OCI-LY7 (cell line): ENCODE results near the gene ANXA7. TPM values are rescaled to one million over a fixed set of nuclear protein-coding genes. Genes with fewer than 3 reads are reported as not detected.

Source experiments
- BruUV-seq: library from RNA; stranded (reverse); fragments of 400-500 nt; replicated peaks from 2 replicates; lab custom pipeline; 2021; lab: Mats Ljungman, UMichigan
- CTCF ChIA-PET: fragments of 300-600 bp; sonication (Branson Sonifier 250); formaldehyde crosslinking; loops from one replicate; lab custom pipeline; 2022; ENCODE audit warnings: antibody characterized with exemption; ENCODE audit not compliant: unreplicated experiment; lab: Charles Lee
- POLR2A ChIA-PET: fragments of 300-600 bp; sonication (Branson Sonifier 250); formaldehyde crosslinking; loops from one replicate; lab custom pipeline; 2022; ENCODE audit warnings: antibody characterized with exemption; lab: Charles Lee
- DNase-seq: peaks from one replicate; pipeline ENCODE4 v3.0.0-alpha.2; 2015; ENCODE audit warnings: low spot score
- H2AFZ ChIP-seq: fragments of 200-600 bp; sonication (generic), shearing (Covaris generic); 2 replicates; pipeline ENCODE4 v1.6.1; 2014; ENCODE audit warnings: mild to moderate bottlenecking, antibody characterized with exemption, low read length, moderate library complexity
- H3K27ac ChIP-seq: fragments of 200-600 bp; sonication (generic); 2 replicates; pipeline ENCODE4 v1.5.1; 2014; ENCODE audit warnings: mixed run types, low read depth, mild to moderate bottlenecking, moderate library complexity, low read length, inconsistent platforms; ENCODE audit not compliant: poor library complexity, severe bottlenecking
- H3K36me3 ChIP-seq: fragments of 200-600 bp; sonication (generic); 2 replicates; pipeline ENCODE4 v1.6.1; 2014; ENCODE audit warnings: mild to moderate bottlenecking, antibody characterized with exemption, low read length, moderate library complexity, mixed read lengths; ENCODE audit not compliant: insufficient read depth
- H3K4me1 ChIP-seq: fragments of 200-600 bp; sonication (generic); 2 replicates; pipeline ENCODE4 v1.5.1; 2014; ENCODE audit warnings: mild to moderate bottlenecking, low read length; ENCODE audit not compliant: insufficient read depth, poor library complexity, severe bottlenecking
- H3K4me2 ChIP-seq: fragments of 200-600 bp; sonication (generic); 2 replicates; pipeline ENCODE4 v1.6.1; 2014; ENCODE audit warnings: mild to moderate bottlenecking, low read length
- H3K4me3 ChIP-seq: fragments of 200-600 bp; sonication (generic); 2 replicates; pipeline ENCODE4 v1.5.1; 2014; ENCODE audit warnings: mild to moderate bottlenecking, low read depth, low read length; ENCODE audit not compliant: poor library complexity, severe bottlenecking
- H3K79me2 ChIP-seq: fragments of 200-600 bp; sonication (generic); 2 replicates; pipeline ENCODE4 v1.6.1; 2016; ENCODE audit warnings: low read depth, mild to moderate bottlenecking, low read length, moderate library complexity, mixed read lengths; ENCODE audit not compliant: insufficient read depth
- H3K9me2 ChIP-seq: fragments of 200-600 bp; sonication (generic); 2 replicates; pipeline ENCODE4 v1.6.1; 2016; ENCODE audit warnings: mild to moderate bottlenecking, low read length, mixed read lengths; ENCODE audit not compliant: insufficient read depth
- H3K9me3 ChIP-seq: fragments of 200-600 bp; sonication (generic); 2 replicates; pipeline ENCODE4 v1.6.1; 2014; ENCODE audit warnings: mild to moderate bottlenecking, mixed run types, low read length, mixed read lengths
- H4K20me1 ChIP-seq: fragments of 200-600 bp; sonication (generic); 2 replicates; pipeline ENCODE4 v1.6.1; 2014; ENCODE audit warnings: mild to moderate bottlenecking, antibody characterized with exemption, low read length, moderate library complexity, mixed read lengths; ENCODE audit not compliant: insufficient read depth
- CTCF ChIP-seq: fragments of 200-600 bp; sonication (generic); conservative IDR thresholded peaks from 2 replicates; pipeline ENCODE4 v1.5.1; 2014; ENCODE audit warnings: mild to moderate bottlenecking, antibody characterized with exemption, low read length, moderate library complexity, mixed read lengths
- EZH2phosphoT487 ChIP-seq: fragments of 200-600 bp; sonication (generic); IDR thresholded peaks from 2 replicates; pipeline ENCODE4 v1.6.1; 2018; ENCODE audit warnings: low read depth, borderline replicate concordance, mild to moderate bottlenecking, mixed run types, antibody characterized with exemption, low read length, moderate library complexity, mixed read lengths
- intact Hi-C: fragments of 100-400 bp; cut with micrococcal nuclease; formaldehyde crosslinking; loops from one replicate; pipeline ENCODE4 v1.10.0; 2022; ENCODE audit not compliant: unreplicated experiment
- total RNA-seq, 2 experiments: library from RNA; depleted of rRNA in 1 of 2; stranded (reverse); fragments of >200 nt in 1 of 2; shearing (Covaris generic) in 1 of 2; gene quantifications; 2 replicates each; pipeline ENCODE4 v1.2.3, GENCODE V29; 2014 to 2022

Gene ANXA7
- total RNA-seq, 2 experiments from 2014 or later, result 52.0 to 86.6 TPM

GRCh38 chr10:73405556-73405955 is 8.3 kb downstream of the ANXA7 start:
- Histone ChIP-seq H3K4me2 (peak overlapping the region; percentile 16; the same call in 1 of the 2 replicates), H3K4me3 (no peak overlapping the region), H3K36me3 (peaks cover 24% of the 10 kb centered on the region), H4K20me1 (0 out of 2 replicates have a peak, but pooled peaks cover 7% of the 10 kb centered on the region), H3K9me3 (0 out of 2 replicates have a peak, but pooled peaks cover 5% of the 10 kb centered on the region), H3K79me2 (peaks cover 89% of the 10 kb centered on the region), H3K27ac (no peak overlapping the region), H3K4me1 (peaks cover 12% of the 10 kb centered on the region), H3K9me2 (no peaks in the 10 kb centered on the region), H2AFZ (no peak overlapping the region)
- BruUV-seq, result no TSS peak
- TF ChIP-seq EZH2phosphoT487 (no peak), CTCF (no peak)
- POLR2A ChIA-PET, result no interaction called here
- peak; percentile 5 for DNase-seq
- intact Hi-C loops, result no loop called here
- CTCF ChIA-PET, result no interaction called here

GRCh38 chr10:73404690-73405089 is 9.2 kb downstream of the ANXA7 start:
- Histone ChIP-seq H3K36me3 (peaks cover 24% of the 10 kb centered on the region), H3K4me1 (peaks cover 12% of the 10 kb centered on the region), H3K27ac (no peak overlapping the region), H4K20me1 (0 out of 2 replicates have a peak, but pooled peaks cover 7% of the 10 kb centered on the region), H3K4me2 (no peak overlapping the region), H3K9me3 (0 out of 2 replicates have a peak, but pooled peaks cover 5% of the 10 kb centered on the region), H2AFZ (no peak overlapping the region), H3K4me3 (no peak overlapping the region), H3K9me2 (no peaks in the 10 kb centered on the region), H3K79me2 (peaks cover 83% of the 10 kb centered on the region)
- intact Hi-C loops, result no loop called here
- no peak for DNase-seq
- no peak for TF ChIP-seq CTCF
- TF ChIP-seq EZH2phosphoT487, result no peak
- POLR2A ChIA-PET, result no interaction called here
- CTCF ChIA-PET, result no interaction called here
- no TSS peak for BruUV-seq

- Histone ChIP-seq H3K9me2 (no peaks in the 10 kb centered on the region), H3K4me2 (no peak overlapping the region), H3K4me3 (no peak overlapping the region), H3K27ac (no peak overlapping the region), H3K36me3 (peaks cover 32% of the 10 kb centered on the region), H3K9me3 (0 out of 2 replicates have a peak, but pooled peaks cover 5% of the 10 kb centered on the region), H2AFZ (no peak overlapping the region), H3K79me2 (peaks cover 53% of the 10 kb centered on the region), H3K4me1 (peaks cover 18% of the 10 kb centered on the region), H4K20me1 (no peaks in the 10 kb centered on the region)
- ChIA-PET POLR2A (interaction anchor here (0.6 to 1.0 kb wide), 4 partner anchors 10 to 1658 kb away, joined by 3 read pairs; no protein-coding TSS in a partner anchor), CTCF (no interaction called here)
- DNase-seq, result no peak
- no peak for TF ChIP-seq CTCF
- TF ChIP-seq EZH2phosphoT487, result no peak
- BruUV-seq, result no TSS peak
- intact Hi-C loops, result no loop called here
Observed at GRCh38 chr10:73401636-73402035, 12.2 kb downstream of the ANXA7 start.
